NCI-H345 treated with DMSO at 0.1 percent for 48 hours (cell line): Measurements from ENCODE around the gene CCDC18.
"Not testable (repeated sequence)": the region's sequence is repeated elsewhere in the genome, so short reads cannot be mapped to it uniquely, and the experiment has no call there.

Experiments used
- DNase-seq: peaks from one replicate; lab custom pipeline; 2025; ENCODE audit not compliant: unreplicated experiment; lab: John Stamatoyannopoulos, UW

The CCDC18 gene

GRCh38 chr1:93170141-93170678 is 10.3 kb upstream of the CCDC18 start:
- not testable (repeated sequence) for DNase-seq

DNA sequence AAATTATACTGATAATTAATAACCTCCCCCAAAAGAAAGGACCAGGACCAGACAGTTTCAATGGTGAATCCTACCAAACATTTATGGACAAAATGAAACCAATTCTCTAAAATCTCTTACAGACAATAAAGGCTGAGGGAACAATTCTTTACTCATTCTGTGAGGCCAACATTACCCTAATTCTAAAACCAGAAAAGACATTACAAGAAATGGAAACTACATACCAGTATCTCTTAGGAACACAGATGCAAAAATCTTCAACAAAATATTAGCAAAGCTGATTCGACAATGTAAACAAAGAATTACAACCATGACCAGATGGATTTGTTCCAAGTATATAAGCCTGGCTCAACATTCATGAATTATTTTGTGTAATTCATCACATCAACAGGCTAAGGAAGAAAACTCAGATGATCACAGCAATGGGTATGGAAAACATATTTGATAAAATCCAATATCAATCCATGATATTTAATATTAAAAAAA is 8.9 kb upstream of the CCDC18 start:
- no peak for DNase-seq

GRCh38 chr1:93172778-93173177 is 7.7 kb upstream of the CCDC18 start:
- DNase-seq: no peak

GRCh38 chr1:93174638-93175037 is 5.9 kb upstream of the CCDC18 start:
- not testable (repeated sequence) for DNase-seq

GRCh38 chr1:93177991-93178390 is 2.5 kb upstream of the CCDC18 start:
- DNase-seq: no peak

- no peak for DNase-seq
These were observed 2.1 kb upstream of the CCDC18 start for GRCh38 chr1:93178418-93178817.

DNA sequence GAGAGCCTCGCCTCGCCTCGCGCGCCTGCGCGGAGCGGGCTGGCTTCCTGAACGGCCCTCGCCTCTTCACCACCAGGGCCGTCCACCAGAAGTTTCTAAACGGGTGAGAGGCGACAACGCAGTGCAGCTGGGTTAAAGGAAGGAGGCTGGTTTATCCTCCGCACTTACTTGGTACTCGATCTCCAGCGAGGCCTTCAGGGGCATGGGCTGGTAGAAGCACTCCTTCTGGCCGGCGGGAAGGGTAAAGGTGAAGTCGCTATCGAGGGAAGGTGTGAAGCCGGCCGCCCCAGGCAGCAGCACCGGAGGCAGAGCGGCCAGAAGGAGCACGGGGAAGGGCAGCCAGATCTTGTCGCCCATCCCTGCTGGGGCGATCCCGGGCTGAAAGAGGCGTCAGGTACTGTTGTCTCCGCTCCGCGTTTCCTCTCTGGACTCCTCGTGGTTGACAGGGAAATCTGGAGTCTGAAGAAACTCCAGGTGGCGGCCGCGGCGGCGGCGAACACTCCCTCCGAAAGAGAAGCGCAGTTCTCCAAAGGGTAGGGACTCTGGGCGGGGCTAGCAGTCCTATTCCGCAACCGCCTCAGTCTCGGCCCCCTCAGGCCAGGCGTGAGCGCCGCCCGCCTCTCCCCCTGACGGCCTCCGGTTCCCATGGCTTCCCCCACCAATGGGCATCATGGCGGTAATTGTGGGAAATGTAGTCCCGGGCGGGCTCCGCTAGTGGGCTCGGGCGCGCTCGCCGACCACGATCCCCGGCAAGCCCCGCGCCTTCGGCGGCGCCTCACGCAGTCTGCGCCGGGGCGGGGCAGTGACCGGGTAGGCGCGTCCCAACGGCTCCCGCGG is 420 bp upstream of the CCDC18 start, which contains the start of gene TMED5:
Gene TMED5, minus strand, starts transcription at position 528 of the 837 bp plus-strand sequence. Its CDS starts 171 bp downstream, at position 357.
- DNase-seq: peak; percentile 95

DNA sequence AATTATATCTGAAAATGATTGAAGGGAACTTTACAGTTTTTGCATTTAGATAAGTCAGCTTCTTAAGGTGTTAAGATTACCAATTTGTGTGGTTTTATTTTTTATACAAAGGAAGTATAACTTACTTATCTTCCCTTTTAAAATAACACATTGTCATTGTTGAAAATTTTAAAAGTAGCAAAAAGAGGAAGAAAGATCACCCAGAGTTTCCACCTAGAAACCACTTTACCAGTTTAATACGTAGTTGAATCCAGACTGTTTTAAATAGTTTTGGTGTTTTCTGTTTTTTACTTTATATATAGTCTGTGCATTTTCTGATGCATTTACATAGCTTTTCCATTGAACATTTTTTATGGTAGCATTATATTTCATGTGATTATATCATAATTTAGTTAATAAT is 6.1 kb downstream of the CCDC18 start:
- no peak for DNase-seq

- DNase-seq: no peak
These were observed 9.9 kb downstream of the CCDC18 start for GRCh38 chr1:93190432-93190831.

DNA sequence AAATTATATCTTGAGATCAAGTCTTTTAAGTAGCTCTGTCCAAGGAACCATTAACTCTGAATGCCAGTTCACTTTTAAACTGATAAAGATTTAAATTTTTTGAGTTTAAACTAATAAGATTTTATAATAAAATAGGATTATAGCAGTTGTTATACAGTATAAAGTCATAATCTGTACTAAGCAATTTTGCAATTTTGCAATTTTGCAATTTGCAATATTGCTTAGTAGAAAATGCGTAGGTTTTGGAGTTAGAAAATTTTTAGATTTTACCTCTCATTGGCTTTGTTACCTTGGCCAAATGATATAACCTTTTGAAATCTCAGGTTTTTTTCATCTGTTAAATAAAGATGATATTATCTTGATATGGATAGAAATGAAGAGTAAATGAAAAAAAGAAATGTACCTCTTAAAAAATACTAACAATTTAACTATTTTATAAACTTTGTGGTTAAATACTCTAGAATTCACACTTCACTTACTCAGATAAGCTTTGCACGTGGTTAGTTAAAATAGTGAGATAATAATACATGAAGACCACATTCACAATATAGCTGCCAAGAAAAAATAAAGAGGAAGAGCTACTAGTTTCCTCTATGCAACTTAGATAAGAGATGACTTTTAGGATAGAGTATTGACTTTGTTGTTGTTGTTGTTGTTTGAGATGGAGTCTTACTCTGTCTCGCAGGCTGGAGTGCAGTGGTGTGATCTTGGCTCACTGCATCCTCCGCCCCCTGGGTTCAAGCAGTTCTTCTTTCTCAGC is 13.9 kb downstream of the CCDC18 start:
- DNase-seq: no peak

DNA sequence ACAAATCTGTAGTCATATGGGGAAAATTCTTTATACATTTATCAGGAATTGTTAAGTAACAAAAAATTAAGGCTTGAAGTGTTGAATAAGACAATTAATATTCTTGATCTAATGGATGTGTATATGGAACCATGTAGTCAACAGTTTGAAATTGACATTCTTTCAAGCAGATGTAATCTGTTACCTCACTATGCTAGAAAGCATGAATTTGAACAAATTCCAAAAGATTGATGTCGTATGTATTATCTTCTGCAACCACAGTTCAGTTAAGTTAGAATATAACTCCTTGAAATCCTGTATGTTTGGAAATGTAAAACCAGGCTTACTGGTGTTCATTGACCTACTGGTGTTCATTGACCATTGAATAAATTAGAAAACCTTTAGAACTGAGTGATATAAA is 16.1 kb downstream of the CCDC18 start:
- DNase-seq: no peak

DNA sequence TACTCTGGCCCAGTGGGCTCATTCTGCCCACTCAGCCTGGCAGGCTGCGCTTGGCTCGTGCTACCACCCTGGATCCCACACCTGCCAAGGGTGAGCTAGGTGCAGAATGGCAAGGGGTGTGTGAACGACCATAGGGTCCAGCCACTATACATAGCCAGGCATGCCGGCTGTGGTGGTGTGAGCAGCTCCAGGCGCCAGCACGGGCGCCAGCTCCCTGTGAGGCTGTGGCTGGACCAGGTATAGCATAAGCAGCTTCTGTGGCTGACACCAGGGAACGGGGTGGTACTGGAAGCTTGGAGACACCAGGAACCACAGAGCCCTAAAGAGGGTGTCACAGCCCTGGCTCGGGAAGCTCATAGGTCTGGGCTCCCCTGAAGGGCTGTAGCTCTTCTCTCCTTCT is 18.6 kb downstream of the CCDC18 start:
- no peak for DNase-seq

GRCh38 chr1:93200086-93200620 is 19.6 kb downstream of the CCDC18 start:
- no peak for DNase-seq

DNA sequence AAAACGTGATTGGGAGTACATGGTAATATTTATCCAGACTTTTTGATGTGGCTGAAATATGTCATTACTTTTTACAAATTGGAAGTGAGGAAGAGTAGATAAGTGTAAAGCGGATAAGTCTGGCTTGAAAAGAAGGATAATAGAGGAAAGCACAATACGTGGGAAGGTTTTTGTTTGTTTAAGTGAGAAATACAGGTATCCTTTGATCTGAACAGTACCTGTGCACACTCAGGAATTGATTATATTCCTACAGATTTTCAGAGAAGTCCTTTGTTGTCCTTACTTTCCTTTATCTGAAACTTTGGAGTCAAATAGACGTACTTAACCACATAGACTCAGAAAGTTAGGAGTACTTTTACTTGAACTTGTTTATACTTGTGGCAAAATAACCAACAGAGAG is 20.2 kb downstream of the CCDC18 start:
- DNase-seq: no peak

DNA sequence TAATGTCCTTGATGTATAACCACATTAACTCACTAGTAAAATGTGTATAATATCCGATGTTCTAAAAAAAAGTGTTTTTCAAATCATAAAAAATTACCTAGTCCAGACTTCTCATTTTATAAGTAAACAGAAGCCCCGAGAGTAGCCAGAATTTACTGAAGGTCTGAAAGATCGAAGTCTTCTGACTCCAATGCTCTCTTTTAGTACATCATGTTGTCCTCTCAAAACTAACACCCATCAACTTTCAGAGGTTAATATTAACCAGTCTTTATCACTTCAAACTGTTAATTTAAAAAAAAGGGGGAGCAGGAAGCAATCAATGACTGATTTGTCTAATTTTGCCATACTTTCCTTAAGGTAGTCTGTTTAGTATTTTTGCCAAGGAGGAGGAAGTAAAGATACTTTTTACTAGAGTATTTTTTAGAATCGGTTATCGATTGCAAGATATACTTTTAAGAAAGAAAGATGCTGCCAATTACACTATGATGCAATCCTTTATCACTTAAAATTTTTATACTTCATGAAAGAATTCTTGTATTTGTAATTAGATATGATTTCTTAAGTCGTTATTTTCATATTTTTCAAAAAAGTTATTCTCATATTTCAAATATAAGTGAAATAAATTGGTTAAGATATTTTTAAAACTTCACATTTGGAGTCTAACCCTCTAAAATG is 25.5 kb downstream of the CCDC18 start:
- no peak for DNase-seq

- DNase-seq: no peak
These were observed 26.0 kb downstream of the CCDC18 start for GRCh38 chr1:93206567-93206954.

GRCh38 chr1:93207211-93207610 is 26.7 kb downstream of the CCDC18 start:
- DNase-seq: no peak

- DNase-seq: no peak
These were observed 34.8 kb downstream of the CCDC18 start for GRCh38 chr1:93215322-93215721.

GRCh38 chr1:93219443-93219842 is 38.9 kb downstream of the CCDC18 start:
- no peak for DNase-seq

DNA sequence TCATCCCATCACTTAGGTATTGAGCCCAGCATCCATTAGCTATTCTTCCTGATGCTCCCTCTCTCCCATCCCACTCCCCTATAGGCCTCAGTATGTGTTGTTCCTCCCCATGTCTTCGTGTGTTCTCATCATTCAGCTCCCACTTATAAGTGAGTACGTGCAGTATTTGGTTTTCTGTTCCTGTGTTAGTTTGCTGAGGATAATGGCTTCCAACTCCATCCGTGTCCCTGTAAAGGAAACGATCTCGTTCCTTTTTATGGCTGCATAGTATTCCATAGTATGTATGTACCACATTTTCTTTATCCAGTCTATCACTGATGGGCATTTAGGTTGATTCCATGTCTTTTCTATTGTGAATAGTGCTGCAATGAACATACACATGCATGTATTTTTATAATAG is 40.2 kb downstream of the CCDC18 start:
- DNase-seq: not testable (repeated sequence)

GRCh38 chr1:93221913-93222312 is 41.4 kb downstream of the CCDC18 start:
- no peak for DNase-seq
